ENCODE results near the gene AFMID.

GRCh38 chr17:78242024-78242742 is 55.0 kb downstream of the AFMID start:
- TF ChIP-seq, protein P1, sequence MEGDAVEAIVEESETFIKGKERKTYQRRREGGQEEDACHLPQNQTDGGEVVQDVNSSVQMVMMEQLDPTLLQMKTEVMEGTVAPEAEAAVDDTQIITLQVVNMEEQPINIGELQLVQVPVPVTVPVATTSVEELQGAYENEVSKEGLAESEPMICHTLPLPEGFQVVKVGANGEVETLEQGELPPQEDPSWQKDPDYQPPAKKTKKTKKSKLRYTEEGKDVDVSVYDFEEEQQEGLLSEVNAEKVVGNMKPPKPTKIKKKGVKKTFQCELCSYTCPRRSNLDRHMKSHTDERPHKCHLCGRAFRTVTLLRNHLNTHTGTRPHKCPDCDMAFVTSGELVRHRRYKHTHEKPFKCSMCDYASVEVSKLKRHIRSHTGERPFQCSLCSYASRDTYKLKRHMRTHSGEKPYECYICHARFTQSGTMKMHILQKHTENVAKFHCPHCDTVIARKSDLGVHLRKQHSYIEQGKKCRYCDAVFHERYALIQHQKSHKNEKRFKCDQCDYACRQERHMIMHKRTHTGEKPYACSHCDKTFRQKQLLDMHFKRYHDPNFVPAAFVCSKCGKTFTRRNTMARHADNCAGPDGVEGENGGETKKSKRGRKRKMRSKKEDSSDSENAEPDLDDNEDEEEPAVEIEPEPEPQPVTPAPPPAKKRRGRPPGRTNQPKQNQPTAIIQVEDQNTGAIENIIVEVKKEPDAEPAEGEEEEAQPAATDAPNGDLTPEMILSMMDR (IDR thresholded peaks at IDR 0.05; ENCODE audit: borderline replicate concordance, extremely low read depth, low read length, poor library complexity, severe bottlenecking): no peak
- TF ChIP-seq EZH2 (IDR thresholded peaks at IDR 0.05; ENCODE audit: borderline replicate concordance, low read depth, low read length, severe bottlenecking): no peak
